Right lobe of liver (tissue), 6 donors: ENCODE measurements around the gene C16orf87. TPM values are rescaled to one million over a fixed set of nuclear protein-coding genes. Genes with fewer than 3 reads are reported as not detected.

Source experiments
- ATAC-seq, 4 donors: fragments of 200-7000 bp; cut with Tn5 transposase; one replicate each; pipeline ENCODE4 v1.9.1; 2020; ENCODE audit warnings: mild to moderate bottlenecking in 4 of 4, moderate library complexity in 4 of 4
- DNase-seq, 3 donors: peaks; one replicate each; pipeline ENCODE4 v3.0.0-alpha.2; 2020
- H3K27ac ChIP-seq, 3 donors: fragments of 200-600 bp; one replicate each; pipeline ENCODE4 v1.8.0; 2022
- H3K27me3 ChIP-seq, 2 donors: fragments of 200-600 bp; one replicate each; pipeline ENCODE4 v1.8.0; 2022
- H3K36me3 ChIP-seq, 4 donors: fragments of 200-600 bp; sonication (generic) in 1 of 4; one replicate each; pipeline versions ENCODE4 v1.5.1 to v1.8.0; 2017 to 2022; ENCODE audit warnings: control low read depth in 1 of 4
- H3K4me1 ChIP-seq, 4 donors: fragments of 200-600 bp; sonication (generic) in 1 of 4; one replicate each; pipeline versions ENCODE4 v1.5.1 to v1.8.0; 2017 to 2022; ENCODE audit warnings: control low read depth in 1 of 4
- H3K4me3 ChIP-seq, 3 donors: fragments of 200-600 bp; one replicate each; pipeline ENCODE4 v1.8.0; 2022
- H3K9me3 ChIP-seq, 4 donors: fragments of 200-600 bp; sonication (generic) in 1 of 4; one replicate each; pipeline versions ENCODE4 v1.5.1 to v1.8.0; 2017 to 2022; ENCODE audit warnings: control low read depth in 1 of 4
- CTCF ChIP-seq, 4 donors: fragments of 200-600 bp in 3 of 4; fragments of 450-650 bp in 1 of 4; IDR thresholded peaks; one replicate each; pipeline versions ENCODE4 v1.5.1 to v1.8.0; 2016 to 2022; ENCODE audit warnings: antibody characterized with exemption in 4 of 4, mild to moderate bottlenecking in 2 of 4
- POLR2A ChIP-seq: fragments of 450-650 bp; IDR thresholded peaks from one replicate; pipeline ENCODE4 v1.6.1; 2017; ENCODE audit warnings: antibody characterized with exemption, mild to moderate bottlenecking
- WGBS: methylation state at CpG from one replicate; pipeline ENCODE4 v1.1.6; 2018; ENCODE audit warnings: low coverage, low lambda C conversion rate; ENCODE audit not compliant: insufficient coverage; ENCODE audit errors: missing lambda C conversion rate; 5-methylcytosine and 5-hydroxymethylcytosine counted together
- intact Hi-C, 2 donors: fragments of 100-400 bp; cut with DNase I; formaldehyde crosslinking; loops; one replicate each; pipeline versions ENCODE4 v1.11.2 to v1.14.1; 2022
- total RNA-seq, 6 experiments: library from RNA; depleted of rRNA in 2 of 6; stranded (reverse); fragments of >200 nt in 2 of 6; fragmentation: NEBNext Ultra II Directional in 3 of 6; extraction: Animal tissue kit (Norgen Biotek cat#: 25700) in 3 of 6; gene quantifications; one replicate each; pipeline versions ENCODE4 v1.1.0 to v1.2.4, GENCODE V29; 2016 to 2023
- donor health status: DM: no; HTN: yes; CAD: no.
- donor health status: DM: no; HTN: no; CAD: no.
- donor health status: DM: no; HTN: no; CAD: no.
- donor health status: DM: no; HTN: yes; CAD: no.
- donor health status: DM: no; HTN: yes; CAD: no.

Gene C16orf87
- total RNA-seq, 6 experiments from 2014 or later = 5.5 to 9.8 (median 7.4) TPM

- no peaks in the 10 kb centered on the region for H3K4me1 ChIP-seq
- no peak overlapping the region for H3K27ac ChIP-seq
- WGBS = 40% methylated on average over 2 of the region's 5 CpGs
- no peak overlapping the region for H3K4me3 ChIP-seq
- H3K36me3 ChIP-seq = no peaks in the 10 kb centered on the region
- H3K27me3 ChIP-seq = no peaks in the 10 kb centered on the region
- intact Hi-C loops = no loop called here
- ATAC-seq (no peak), DNase-seq (no peak)
- no peaks in the 10 kb centered on the region for H3K9me3 ChIP-seq
- TF ChIP-seq CTCF (IDR thresholded peaks at IDR 0.05) = no peak
- TF ChIP-seq POLR2A = no peak
Observed at GRCh38 chr16:46753015-46753414, 78.0 kb downstream of the C16orf87 start.

- Histone ChIP-seq H3K4me1 (no peaks in the 10 kb centered on the region), H3K4me3 (no peak overlapping the region), H3K36me3 (no peaks in the 10 kb centered on the region), H3K27me3 (no peaks in the 10 kb centered on the region), H3K27ac (no peak overlapping the region), H3K9me3 (no peaks in the 10 kb centered on the region)
- intact Hi-C loops = no loop called here
- DNase-seq = no peak
- no peak for ATAC-seq
- no peak for TF ChIP-seq CTCF (IDR thresholded peaks at IDR 0.05)
- no peak for TF ChIP-seq POLR2A
- 86% methylated on average over 3 of the region's 7 CpGs for WGBS
Observed at GRCh38 chr16:46751381-46751780, 79.6 kb downstream of the C16orf87 start.

- H3K9me3 ChIP-seq = no peaks in the 10 kb centered on the region
- 46% methylated on average over 11 of the region's 20 CpGs for WGBS
- intact Hi-C loops = no loop called here
- H3K4me3 ChIP-seq = no peak overlapping the region
- H3K4me1 ChIP-seq = no peaks in the 10 kb centered on the region
- no peak for DNase-seq
- H3K27me3 ChIP-seq = no peaks in the 10 kb centered on the region
- no peak overlapping the region for H3K27ac ChIP-seq
- no peak for ATAC-seq
- TF ChIP-seq CTCF (IDR thresholded peaks at IDR 0.05) (no peak), POLR2A (no peak)
- no peaks in the 10 kb centered on the region for H3K36me3 ChIP-seq
Observed at GRCh38 chr16:46748775-46749705, 81.9 kb downstream of the C16orf87 start.

GRCh38 chr16:46747777-46748651 lies 83.0 kb downstream of the C16orf87 start, which contains the start of gene MYLK3:
Gene MYLK3, minus strand, starts transcription at chr16:46748344. Its CDS starts 151 bp downstream, at chr16:46748193.
- Histone ChIP-seq H3K36me3 (no peaks in the 10 kb centered on the region), H3K9me3 (no peaks in the 10 kb centered on the region), H3K27me3 (no peaks in the 10 kb centered on the region), H3K4me3 (no peak within 1 kb of the TSS), H3K4me1 (no peaks in the 10 kb centered on the region), H3K27ac (no peak within 1 kb of the TSS)
- TF ChIP-seq CTCF (IDR thresholded peaks at IDR 0.05) = no peak
- TF ChIP-seq POLR2A = no peak
- no peak for DNase-seq
- intact Hi-C loops = no loop called here
- 63% methylated on average over 5 of the region's 25 CpGs for WGBS
- ATAC-seq = peak in 1 of 4 donors; percentile 21
